ENCODE measurements around the gene LPA. TPM values are rescaled to one million over a fixed set of nuclear protein-coding genes. Genes with fewer than 3 reads are reported as not detected.
"Not testable (repeated sequence)": the region's sequence is repeated elsewhere in the genome, so short reads cannot be mapped to it uniquely, and the experiment has no call there.

LPA gene
- total RNA-seq, 1 donor from 2014 or later: not detected

DNA sequence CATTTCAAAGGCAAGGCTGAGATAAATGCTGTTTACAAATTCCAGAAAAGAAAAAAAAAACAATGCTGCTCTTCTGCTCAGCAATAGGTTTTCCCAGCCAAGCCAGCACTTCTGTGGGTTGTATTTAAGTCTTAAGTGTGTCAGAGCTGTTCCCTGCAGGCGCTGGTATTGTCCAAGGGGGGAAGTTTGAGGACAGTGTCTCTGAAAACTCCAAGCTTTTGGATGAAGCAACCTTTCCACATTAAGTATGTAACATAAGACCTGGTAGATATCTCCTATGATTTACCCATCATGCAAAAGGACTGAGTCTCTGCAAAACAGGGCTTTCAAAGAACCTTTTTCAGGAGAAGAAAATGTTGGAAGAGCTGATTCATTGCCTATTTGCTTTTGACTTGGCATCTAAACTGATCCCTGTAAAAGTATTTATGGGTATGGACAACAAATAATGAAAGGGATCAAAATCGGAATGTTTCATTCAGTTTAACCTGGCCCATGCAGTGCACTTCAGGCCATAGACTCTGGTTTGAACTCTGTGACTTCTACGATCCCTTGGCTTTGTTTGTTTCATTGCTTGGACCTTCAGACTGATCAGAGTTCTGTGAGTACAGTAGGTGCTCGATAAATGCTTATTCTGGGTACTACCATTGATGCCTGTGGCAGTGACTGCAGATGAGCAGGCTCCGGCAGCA lies 21.8 kb upstream of the LPA start:
- Histone ChIP-seq H3K27me3 (ENCODE audit: insufficient read depth, low read length) (no peaks in the 10 kb centered on the region), H3K4me1 (ENCODE audit: insufficient read depth, low read length) (no peaks in the 10 kb centered on the region), H3K36me3 (ENCODE audit: insufficient read depth, low read length) (no peaks in the 10 kb centered on the region), H3K4me2 (ENCODE audit: low read length) (no peak overlapping the region), H4K20me1 (ENCODE audit: insufficient read depth, low read length) (no peaks in the 10 kb centered on the region), H2AFZ (ENCODE audit: low read depth, low read length) (no peak overlapping the region), H3K27ac (ENCODE audit: low read depth, low read length) (no peak overlapping the region), H3K9ac (ENCODE audit: low read length) (no peak overlapping the region), H3K4me3 (ENCODE audit: insufficient read depth, low read depth, low read length) (no peak overlapping the region), H3K79me2 (ENCODE audit: insufficient read depth, low read length) (no peaks in the 10 kb centered on the region), H3K9me3 (ENCODE audit: insufficient read depth, low read depth, low read length) (no peaks in the 10 kb centered on the region)
- TF ChIP-seq, protein P1, sequence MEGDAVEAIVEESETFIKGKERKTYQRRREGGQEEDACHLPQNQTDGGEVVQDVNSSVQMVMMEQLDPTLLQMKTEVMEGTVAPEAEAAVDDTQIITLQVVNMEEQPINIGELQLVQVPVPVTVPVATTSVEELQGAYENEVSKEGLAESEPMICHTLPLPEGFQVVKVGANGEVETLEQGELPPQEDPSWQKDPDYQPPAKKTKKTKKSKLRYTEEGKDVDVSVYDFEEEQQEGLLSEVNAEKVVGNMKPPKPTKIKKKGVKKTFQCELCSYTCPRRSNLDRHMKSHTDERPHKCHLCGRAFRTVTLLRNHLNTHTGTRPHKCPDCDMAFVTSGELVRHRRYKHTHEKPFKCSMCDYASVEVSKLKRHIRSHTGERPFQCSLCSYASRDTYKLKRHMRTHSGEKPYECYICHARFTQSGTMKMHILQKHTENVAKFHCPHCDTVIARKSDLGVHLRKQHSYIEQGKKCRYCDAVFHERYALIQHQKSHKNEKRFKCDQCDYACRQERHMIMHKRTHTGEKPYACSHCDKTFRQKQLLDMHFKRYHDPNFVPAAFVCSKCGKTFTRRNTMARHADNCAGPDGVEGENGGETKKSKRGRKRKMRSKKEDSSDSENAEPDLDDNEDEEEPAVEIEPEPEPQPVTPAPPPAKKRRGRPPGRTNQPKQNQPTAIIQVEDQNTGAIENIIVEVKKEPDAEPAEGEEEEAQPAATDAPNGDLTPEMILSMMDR (IDR thresholded peaks at IDR 0.05; ENCODE audit: insufficient read depth, low read depth, low read length): no peak
- TF ChIP-seq EZH2 (IDR thresholded peaks at IDR 0.05; ENCODE audit: insufficient read depth, low read length): no peak
- Mint-ChIP-seq H3K27me3 (ENCODE audit: low read depth, unreplicated experiment) (peaks cover 6% of the 10 kb centered on the region), H3K4me3 (ENCODE audit: unreplicated experiment) (no peak overlapping the region), H3K36me3 (ENCODE audit: low read depth, unreplicated experiment) (no peaks in the 10 kb centered on the region), H3K4me1 (ENCODE audit: low read depth, unreplicated experiment) (no peaks in the 10 kb centered on the region), H3K27ac (ENCODE audit: unreplicated experiment) (no peak overlapping the region), H3K9me3 (ENCODE audit: unreplicated experiment) (no peaks in the 10 kb centered on the region)
- FAIRE-seq (no peak), DNase-seq (ENCODE audit: low read depth) (no peak)

DNA sequence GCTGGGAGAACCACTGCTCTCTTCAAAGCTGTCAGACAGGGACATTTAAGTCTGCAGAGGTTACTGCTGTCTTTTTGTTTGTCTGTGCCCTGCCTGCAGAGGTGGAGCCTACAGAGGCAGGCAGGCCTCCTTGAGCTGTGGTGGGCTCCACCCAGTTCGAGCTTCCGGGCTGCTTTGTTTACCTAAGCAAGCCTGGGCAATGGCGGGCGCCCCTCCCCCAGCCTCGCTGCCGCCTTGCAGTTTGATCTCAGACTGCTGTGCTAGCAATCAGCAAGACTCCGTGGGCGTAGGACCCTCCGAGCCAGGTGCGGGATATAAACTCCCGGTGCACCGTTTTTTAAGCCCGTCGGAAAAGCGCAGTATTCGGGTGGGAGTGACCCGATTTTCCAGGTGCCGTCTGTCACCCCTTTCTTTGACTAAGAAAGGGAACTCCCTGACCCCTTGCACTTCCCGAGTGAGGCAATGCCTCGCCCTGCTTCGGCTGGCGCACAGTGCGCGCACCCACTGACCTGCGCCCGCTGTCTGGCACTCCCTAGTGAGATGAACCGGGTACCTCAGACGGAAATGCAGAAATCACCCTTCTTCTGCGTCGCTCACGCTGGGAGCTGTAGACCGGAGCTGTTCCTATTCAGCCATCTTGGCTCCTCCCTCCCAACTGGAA lies 21.2 kb upstream of the LPA start:
- not testable (repeated sequence) for H4K20me1 ChIP-seq (ENCODE audit: insufficient read depth, low read length); H3K36me3 ChIP-seq (ENCODE audit: insufficient read depth, low read length); H3K4me3 ChIP-seq (ENCODE audit: insufficient read depth, low read depth, low read length); H3K27ac Mint-ChIP-seq (ENCODE audit: unreplicated experiment); H3K27me3 Mint-ChIP-seq (ENCODE audit: low read depth, unreplicated experiment); H2AFZ ChIP-seq (ENCODE audit: low read depth, low read length); H3K9ac ChIP-seq (ENCODE audit: low read length); DNase-seq (ENCODE audit: low read depth); H3K9me3 ChIP-seq (ENCODE audit: insufficient read depth, low read depth, low read length); H3K27ac ChIP-seq (ENCODE audit: low read depth, low read length); H3K4me1 Mint-ChIP-seq (ENCODE audit: low read depth, unreplicated experiment); H3K4me1 ChIP-seq (ENCODE audit: insufficient read depth, low read length); H3K4me2 ChIP-seq (ENCODE audit: low read length); FAIRE-seq; H3K79me2 ChIP-seq (ENCODE audit: insufficient read depth, low read length); H3K9me3 Mint-ChIP-seq (ENCODE audit: unreplicated experiment); H3K36me3 Mint-ChIP-seq (ENCODE audit: low read depth, unreplicated experiment); H3K27me3 ChIP-seq (ENCODE audit: insufficient read depth, low read length); H3K4me3 Mint-ChIP-seq (ENCODE audit: unreplicated experiment)

DNA sequence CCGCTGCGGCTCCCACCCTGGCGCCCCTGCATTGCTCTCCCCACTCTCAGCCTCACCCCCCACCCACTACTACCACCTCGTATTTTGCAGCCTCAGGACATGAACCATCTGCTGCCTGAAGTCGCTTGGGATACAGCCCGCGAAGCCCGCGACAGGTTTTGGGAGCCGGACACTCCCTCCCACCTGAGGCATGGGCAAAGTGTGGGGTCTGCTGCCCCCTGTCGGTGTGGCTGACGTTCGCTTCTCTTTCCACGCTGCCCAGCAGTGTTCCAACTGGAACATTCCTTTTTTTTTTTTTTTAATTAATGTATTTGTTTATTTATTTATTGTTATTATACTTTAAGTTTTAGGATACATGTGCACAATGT lies 15.3 kb upstream of the LPA start:
- no peaks in the 10 kb centered on the region for H3K27me3 ChIP-seq (ENCODE audit: insufficient read depth, low read length)
- no peak overlapping the region for H3K27ac ChIP-seq (ENCODE audit: low read depth, low read length)
- H3K27ac Mint-ChIP-seq (ENCODE audit: unreplicated experiment): no peak overlapping the region
- no peaks in the 10 kb centered on the region for H3K4me1 Mint-ChIP-seq (ENCODE audit: low read depth, unreplicated experiment)
- H4K20me1 ChIP-seq (ENCODE audit: insufficient read depth, low read length): no peaks in the 10 kb centered on the region
- H3K4me3 ChIP-seq (ENCODE audit: insufficient read depth, low read depth, low read length): no peak overlapping the region
- peak overlapping the region; percentile 79 for H3K4me3 Mint-ChIP-seq (ENCODE audit: unreplicated experiment)
- no peak for TF ChIP-seq EZH2 (IDR thresholded peaks at IDR 0.05; ENCODE audit: insufficient read depth, low read length)
- TF ChIP-seq, protein P1 (IDR thresholded peaks at IDR 0.05; ENCODE audit: insufficient read depth, low read depth, low read length): no peak
- DNase-seq (ENCODE audit: low read depth) (no peak), FAIRE-seq (no peak)
- H3K27me3 Mint-ChIP-seq (ENCODE audit: low read depth, unreplicated experiment): peaks cover 30% of the 10 kb centered on the region
- no peaks in the 10 kb centered on the region for H3K36me3 Mint-ChIP-seq (ENCODE audit: low read depth, unreplicated experiment)
- H3K9me3 Mint-ChIP-seq (ENCODE audit: unreplicated experiment): no peaks in the 10 kb centered on the region
- H3K79me2 ChIP-seq (ENCODE audit: insufficient read depth, low read length): no peaks in the 10 kb centered on the region
- no peaks in the 10 kb centered on the region for H3K4me1 ChIP-seq (ENCODE audit: insufficient read depth, low read length)
- H3K4me2 ChIP-seq (ENCODE audit: low read length): no peak overlapping the region
- H3K9me3 ChIP-seq (ENCODE audit: insufficient read depth, low read depth, low read length): peaks cover 2% of the 10 kb centered on the region
- H3K9ac ChIP-seq (ENCODE audit: low read length): no peak overlapping the region
- H3K36me3 ChIP-seq (ENCODE audit: insufficient read depth, low read length): no peaks in the 10 kb centered on the region
- no peak overlapping the region for H2AFZ ChIP-seq (ENCODE audit: low read depth, low read length)

Measured in astrocyte (in vitro differentiated cells and primary cell).